ENCODE results near the gene EPG5.

DNA sequence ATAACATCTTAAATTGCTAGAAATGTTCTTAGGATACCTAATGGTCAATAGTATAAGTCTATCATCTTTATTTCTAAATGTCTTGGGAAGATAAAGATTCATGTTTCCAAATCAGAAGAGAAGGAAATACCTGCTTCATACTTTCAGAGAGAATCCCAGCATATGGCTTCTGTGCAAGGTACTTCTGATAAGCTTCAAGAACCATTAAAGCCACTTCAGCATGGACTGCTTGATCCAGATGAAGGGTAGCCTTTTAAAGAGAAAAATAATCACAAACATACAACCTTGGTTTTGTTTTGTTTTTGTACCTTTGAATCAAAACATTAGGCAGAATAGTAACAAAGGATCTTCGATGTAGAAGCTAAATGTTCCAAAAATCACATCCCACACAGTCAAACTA lies 44.0 kb downstream of the EPG5 start:
- TF ChIP-seq, protein P1, sequence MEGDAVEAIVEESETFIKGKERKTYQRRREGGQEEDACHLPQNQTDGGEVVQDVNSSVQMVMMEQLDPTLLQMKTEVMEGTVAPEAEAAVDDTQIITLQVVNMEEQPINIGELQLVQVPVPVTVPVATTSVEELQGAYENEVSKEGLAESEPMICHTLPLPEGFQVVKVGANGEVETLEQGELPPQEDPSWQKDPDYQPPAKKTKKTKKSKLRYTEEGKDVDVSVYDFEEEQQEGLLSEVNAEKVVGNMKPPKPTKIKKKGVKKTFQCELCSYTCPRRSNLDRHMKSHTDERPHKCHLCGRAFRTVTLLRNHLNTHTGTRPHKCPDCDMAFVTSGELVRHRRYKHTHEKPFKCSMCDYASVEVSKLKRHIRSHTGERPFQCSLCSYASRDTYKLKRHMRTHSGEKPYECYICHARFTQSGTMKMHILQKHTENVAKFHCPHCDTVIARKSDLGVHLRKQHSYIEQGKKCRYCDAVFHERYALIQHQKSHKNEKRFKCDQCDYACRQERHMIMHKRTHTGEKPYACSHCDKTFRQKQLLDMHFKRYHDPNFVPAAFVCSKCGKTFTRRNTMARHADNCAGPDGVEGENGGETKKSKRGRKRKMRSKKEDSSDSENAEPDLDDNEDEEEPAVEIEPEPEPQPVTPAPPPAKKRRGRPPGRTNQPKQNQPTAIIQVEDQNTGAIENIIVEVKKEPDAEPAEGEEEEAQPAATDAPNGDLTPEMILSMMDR (IDR thresholded peaks at IDR 0.05): no peak
- no peak for TF ChIP-seq POLR2A (IDR thresholded peaks at IDR 0.05)
- no peak for TF ChIP-seq POLR2AphosphoS5 (IDR thresholded peaks at IDR 0.05)

Data from upper lobe of left lung (tissue), 4 donors.